GM18498 (cell line): Measurements from ENCODE around the gene IFI27L1.
"Not testable (repeated sequence)": the region's sequence is repeated elsewhere in the genome, so short reads cannot be mapped to it uniquely, and the experiment has no call there.

Source experiments
- ATAC-seq: cut with Tn5 transposase; IDR thresholded peaks from one replicate; pipeline ENCODE4 v1.9.1; 2021; ENCODE audit warnings: mild to moderate bottlenecking, moderate library complexity; ENCODE audit not compliant: unreplicated experiment

IFI27L1 gene

DNA sequence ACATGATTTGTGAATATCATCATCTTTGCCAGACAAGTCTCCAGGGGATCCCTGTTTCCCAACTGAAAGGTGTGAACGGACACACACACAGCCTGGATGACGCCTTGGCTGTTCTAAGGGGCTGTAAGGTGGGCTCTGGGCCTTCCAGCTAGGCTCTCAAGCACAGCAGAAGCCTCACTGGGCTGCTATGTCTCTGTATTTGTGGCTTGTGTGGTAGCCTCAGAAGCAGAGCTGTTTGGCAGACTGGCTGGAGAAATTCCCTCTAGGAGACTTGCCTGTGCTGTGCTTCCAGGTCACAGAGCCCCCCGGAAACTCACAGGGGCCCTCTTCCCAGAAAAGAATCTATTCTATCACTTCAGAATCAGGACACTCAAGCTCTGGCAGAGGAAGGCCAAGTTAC is 33.5 kb upstream of the IFI27L1 start:
- no peak for ATAC-seq

DNA sequence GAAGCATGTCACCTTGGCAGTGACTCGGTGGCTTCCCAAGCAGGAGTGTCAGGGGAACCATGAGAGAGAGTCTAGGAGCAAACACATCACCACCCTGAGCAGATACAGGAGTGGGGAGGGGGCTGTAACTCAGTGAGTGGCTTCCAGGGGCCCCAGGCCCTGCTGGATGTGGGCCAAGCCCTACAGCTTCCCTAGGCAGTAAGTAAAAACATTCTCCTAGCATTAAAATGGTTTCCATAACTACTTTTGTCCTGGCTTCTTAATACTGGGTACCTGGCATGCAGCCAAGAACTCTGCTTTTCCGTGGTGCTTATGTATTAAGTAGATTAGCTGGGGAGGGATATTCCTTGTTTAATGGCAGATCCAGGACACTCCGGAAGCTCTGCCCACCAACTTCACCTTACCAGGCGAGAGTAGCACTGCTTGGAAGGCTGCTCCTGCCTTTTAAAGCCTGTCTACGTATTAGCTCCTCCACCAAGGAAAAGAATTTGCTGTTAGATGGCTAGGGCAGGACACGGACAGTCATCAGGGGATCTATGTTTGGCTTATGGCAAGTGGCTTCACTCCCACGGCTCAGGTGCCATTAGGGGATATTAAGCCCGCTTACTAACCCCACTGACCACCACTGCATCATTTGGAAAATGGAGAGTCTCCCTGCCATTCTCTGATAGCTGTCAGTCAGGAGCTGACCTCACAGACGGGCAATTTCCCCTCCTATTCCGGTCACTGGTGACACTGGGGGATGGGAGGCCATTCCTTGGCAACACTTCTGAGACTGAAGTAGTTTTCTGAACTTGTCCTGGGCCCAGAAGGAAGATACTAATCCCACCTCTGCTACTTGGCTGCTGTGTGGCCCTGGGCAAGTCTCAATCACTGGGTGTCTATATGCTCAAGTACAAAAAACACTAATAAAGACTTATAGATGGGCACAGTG is 32.2 kb upstream of the IFI27L1 start:
- ATAC-seq = no peak

DNA sequence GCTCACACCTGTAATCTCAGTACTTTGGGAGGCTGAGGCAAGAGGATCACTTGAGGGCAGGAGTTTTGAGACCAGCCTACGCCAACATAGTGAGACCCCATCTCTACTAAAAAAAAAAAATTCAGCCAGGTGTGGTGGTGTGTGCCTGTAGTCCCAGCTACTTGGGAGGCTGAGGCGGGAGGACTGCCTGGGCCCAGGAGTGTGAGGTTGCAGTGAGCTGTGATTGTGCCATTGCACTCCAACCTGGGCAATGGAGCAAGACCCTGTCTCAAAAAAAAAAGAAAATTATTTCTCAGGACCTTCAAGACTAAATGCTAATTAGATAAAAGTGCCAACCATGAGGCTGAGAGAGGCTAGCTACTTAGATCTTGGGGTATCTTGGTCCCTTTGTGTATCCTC is 31.5 kb upstream of the IFI27L1 start:
- ATAC-seq = no peak

DNA sequence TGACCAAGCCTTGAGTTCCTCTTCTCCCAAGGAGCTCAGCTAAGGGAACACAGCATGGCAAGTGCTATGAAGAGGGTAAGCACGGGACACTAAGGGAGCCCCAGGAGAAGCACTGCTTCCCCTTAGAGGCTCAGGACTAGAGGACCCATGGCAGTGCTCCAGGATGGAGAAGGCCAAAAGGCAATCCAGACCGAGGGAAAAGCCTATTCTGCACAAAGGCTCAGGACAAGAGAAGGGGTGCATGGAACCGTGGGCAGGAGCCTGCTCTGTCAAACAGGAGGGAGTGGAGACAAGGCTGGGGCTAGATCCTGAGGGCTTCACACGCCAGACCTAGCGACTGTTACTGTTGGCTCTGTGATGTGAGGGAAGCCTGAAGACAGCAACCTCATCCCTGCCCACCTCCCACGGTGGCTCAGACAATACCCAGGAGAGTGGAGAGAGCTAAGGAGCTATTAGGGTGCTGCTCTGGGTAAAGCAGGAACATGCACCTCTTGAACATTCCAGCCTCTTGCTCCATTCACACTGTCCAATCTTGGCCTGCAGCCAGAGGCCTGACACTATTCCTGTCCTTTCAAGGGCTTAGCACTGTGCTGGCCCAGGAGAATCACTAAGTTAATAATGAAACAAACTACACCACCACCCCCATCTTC is 30.8 kb upstream of the IFI27L1 start:
- ATAC-seq = no peak

DNA sequence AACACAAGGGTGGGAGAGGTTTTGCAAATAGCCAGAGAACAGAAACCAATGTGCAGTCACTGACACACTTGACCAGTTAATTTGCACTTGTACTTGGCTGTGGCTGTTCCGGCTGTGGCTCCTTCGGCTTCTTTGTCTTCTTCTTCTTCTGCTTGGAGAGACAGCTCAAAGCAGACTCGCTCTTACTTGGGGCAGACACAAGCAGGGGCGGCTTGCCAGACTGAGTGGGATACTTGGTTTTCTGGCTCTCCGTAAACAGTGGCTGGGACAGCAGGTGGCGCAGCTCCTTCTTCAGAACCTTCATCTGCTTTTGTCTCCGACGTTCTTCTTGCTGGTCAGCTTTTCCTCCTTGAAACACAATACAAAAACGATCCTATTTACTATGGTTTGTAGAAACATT is 30.0 kb upstream of the IFI27L1 start:
- no peak for ATAC-seq

DNA sequence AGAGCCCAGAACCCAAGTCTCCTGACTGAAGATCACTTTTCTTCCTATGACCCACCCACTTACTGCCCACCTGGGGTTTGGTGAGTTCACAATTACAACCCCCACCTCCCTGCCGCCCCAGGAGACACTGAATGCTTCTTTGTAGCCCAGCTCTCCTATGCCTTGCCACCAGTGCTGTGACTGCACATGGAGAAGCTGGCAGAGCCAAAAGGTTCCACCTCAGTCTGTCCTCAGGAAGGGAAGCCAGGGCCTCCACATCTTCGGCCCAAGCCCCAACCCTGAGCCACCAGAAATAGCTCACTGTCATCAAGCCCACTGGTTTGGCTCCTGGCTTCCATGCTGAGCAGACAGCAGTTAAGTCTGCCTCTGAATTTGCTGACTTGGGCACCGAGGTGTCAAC is 29.3 kb upstream of the IFI27L1 start:
- ATAC-seq = no peak

DNA sequence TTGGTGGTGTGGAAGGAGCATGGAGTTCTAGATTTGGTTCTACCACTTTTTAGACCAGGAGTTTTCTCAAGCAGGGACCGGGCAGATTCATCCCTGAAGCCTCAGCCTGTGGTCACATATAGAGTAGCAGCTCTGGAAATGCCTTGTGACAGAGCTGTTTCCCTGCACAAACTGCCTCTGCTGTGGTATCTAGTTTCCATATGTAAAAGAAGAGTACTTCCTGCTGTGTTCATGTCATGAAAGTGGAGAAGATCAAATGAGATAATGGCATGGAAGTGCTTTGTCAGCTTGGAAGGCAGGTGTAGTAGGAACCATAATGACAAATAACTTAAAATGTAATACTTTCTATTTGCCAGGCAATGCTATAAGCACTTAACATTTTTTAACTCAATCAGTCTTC is 28.9 kb upstream of the IFI27L1 start:
- ATAC-seq = no peak

DNA sequence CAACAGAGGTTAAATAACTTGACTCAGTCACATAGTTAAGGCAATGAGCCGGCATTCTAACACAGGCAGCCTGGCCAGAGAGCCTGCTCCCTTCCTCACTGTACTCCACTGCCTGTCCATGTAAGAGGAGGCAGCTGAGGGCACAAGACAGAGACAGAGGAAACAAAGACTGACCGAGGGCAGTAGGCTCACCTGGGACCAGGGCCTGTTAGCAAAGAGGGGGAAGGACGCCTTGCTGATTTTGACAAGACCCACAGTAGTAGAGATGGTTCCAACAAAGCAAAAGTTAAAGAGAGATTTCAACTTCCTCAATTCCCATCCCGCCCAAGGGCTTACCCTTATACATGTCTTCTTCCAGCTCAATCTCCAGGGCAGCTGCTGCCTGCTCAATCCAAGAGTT is 28.4 kb upstream of the IFI27L1 start:
- ATAC-seq = no peak

DNA sequence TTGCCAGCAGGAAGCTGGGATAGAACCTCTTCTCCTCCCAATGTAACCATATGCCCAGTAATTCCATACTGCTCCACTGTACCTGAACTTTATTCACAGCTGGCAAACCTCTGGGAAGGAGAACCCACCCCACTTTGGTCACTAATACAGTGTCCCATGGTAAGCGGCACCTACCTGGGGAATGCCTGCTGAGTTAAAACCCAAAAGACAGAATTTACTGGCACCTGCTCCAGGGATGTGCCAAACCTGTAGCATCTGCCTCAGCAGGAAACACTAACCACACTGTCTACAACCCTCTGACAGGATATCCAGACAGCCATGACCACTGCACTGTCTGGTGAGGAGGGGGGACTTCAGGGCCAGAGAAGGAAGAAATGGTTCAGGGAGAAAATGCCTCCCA is 26.7 kb upstream of the IFI27L1 start:
- no peak for ATAC-seq

DNA sequence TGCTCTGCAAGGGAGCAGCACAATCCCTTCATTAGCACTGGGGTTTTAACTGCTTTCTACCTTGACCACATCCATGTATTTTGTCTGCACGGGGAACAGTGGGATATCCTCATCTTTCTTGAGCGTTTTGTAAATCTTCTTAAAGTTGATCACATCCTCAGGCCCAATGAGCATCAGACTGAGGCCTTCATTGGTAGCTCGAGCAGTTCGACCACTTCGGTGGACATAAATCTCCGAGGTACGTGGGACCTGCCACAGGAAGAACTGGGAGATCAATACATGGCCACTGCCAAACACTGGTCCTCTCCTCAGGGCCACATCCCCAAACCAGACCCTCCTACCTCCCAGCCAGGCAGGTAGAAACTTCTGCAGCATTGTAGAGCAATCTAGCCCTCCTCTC is 26.2 kb upstream of the IFI27L1 start:
- no peak for ATAC-seq

DNA sequence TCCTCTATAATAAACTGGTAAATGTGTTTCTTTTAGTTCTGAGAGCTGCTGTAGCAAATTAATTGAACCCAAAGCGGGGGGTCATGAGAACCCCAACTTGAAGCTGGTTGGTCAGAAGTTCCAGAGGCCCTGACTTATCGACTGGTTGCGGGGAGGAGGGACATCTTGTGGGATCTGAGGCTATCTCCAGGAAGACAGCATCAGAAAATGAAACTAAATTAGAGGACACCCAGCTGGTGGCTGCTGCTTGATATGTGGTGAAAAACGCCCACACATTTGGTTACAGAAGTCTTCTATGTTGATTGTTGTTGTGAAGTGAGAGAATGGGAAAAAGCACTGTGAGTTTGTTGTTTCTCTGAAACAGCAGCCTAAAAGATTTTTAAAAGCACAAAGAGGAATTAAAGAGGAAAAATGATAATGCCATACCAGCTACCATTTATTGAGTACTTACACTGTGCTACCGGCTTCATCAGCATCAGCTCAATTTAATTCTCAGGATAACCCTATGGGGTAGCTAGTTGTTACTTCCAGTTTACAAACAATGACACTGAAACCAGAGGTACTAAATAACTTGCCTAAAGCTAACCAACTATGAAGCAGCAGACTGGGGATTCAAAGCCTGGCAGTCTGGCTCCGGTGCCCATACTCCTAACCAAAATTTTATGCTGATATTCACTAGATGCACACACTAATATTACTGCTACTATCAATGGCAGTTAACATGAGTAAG is 24.4 kb upstream of the IFI27L1 start:
- peak; percentile 88 for ATAC-seq

DNA sequence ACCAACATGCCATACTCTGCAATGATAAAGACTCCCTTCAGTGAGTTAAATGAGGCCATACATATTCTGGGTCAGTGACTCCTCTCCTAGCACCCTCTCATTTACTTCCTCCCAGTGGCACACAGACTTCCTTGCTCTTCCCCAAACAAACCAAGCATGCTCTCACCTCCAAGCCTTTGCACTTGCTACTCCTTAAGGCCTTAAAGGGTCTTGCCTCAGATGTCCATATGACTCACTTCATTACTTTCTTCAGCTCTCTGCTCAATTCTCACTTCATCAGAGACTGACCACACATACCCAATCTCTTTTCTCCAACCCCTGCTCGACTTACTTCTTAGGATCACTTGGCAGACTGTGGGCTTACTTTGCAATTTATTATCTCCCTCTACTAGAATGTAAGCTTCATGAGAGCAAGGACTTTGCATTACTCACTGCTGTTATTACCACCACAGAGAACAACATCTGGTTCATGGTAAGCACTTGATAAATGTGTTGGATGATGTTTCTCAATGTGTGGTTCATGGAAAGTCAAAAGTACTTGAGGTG is 22.9 kb upstream of the IFI27L1 start:
- ATAC-seq = no peak

DNA sequence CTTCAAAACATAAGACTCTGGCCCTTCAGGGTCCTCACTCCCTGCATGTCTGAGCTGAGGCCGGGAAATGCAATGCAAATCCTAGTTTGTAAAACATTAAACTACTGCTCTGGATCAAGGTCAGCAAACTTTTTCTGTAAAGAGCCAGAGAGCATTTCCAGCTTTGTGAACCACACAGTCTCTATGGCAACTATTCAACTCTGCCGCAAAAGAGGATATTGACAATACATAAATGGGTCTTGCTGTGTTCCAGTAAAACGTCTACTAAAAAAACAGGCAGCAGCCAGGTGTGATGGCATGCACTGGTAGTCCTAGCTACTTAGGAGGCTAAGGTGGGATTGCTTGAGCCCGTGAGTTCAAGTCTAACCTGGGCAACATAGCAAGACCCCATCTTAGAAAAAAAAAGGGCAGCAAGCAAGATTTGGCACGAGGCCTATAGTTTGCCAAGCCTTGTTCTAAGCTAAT is 22.4 kb upstream of the IFI27L1 start:
- ATAC-seq = no peak

DNA sequence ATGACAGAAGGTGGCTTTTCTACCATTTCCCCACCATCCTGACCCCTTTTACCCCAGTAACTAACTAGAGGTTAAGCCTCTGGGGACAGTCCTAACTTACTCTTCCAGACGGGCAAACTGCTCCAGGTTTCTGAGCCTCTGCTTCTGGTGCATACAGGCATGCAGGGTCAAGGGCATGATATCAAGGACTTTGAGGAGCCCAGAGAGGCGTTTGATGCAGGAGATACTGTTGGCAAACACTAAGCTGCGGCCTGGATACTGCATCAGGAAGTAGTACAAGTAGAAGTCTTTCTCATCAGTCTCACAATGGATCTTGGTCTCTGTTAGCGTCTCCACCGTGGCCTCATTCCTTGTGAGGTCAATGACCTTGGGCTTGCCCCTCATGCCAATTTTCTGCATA is 21.1 kb upstream of the IFI27L1 start:
- no peak for ATAC-seq

DNA sequence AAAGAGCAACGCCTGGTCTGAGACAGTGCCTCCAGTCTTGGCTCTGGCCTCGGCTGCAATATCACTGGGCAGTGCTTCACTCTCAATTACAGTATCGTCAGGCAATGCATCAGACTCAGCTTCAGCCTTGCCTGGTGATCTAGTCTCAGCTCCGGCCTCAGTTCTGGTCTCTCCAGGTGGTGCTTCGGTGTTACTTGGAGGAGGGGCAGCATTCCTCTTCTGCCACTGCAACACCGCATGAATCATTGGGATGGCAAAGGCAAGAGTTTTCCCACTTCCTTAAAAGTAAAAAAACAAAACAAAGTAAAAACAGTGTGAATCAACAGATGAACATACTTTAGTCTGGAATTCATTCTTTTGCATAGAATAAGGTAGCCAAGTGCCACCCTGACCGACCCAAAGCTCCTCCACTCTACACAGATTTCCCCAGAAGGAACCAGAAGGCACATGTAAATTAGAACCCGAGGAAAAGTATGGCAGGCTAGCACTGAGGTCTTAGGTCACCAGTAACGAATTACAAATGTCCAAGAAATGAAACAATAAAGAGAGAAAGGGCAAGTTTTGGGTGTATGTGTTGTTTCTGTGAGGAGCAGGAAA is 18.7 kb upstream of the IFI27L1 start:
- no peak for ATAC-seq

DNA sequence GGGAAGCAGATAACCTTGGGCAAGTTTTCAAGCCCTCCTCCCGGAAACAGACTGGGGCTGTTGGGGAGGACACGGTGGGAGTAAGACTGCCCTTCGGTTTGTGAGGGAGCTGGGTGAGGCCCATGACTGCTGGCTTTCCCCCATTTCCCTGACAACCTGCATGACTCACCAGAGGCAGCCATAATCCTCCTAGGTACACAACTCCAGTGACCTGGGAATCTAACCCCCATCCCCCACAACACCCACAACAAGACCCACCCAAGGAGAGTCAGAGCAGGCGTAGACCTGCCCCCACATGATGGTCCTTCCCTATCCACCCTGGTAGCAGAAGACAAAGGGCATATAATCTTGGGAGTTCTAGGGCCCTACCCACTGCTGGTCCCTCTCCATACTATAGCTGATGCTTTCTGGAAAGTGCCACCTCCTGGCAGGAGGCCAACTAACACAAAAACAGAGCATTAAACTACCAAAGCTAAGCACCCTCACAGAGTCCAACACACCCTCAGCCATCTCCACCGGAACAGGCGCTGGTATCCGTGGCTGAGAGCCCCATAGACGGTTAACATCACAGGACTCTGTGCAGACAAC is 14.9 kb upstream of the IFI27L1 start:
- ATAC-seq = no peak

DNA sequence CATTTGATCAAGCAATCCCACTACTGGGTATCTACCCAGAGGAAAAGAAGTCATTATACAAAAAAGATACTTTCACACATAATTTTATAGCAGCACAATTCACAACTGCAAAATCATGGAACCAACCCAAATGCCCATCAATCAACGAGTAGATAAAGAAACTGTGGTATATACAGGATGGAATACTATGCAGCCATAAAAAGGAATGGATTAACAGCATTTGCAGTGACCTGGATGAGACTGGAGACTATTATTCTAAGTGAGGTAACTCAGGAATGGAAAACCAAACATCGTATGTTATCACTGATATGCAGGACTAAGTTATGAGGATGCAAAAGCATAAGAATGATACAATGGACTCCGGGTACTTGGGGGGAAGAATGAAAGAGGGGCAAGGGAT is 9.0 kb upstream of the IFI27L1 start:
- ATAC-seq = not testable (repeated sequence)

DNA sequence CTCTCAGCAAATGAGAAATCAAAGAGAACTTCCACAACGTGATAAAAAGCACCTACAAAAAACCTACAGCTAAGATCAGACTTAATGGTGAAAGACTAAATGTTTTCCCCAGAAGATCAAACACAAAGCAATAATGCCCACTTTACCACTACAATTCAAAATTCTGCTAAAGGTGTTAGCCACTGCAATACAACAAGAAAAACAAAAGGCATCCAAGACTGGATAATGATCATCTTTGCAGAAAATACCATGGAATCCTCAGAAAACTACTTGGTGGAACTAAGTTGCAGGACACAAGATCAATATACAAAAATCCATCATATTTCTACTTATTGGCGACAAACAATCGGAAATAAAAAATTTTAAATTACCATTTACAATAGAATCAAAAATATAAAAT is 6.6 kb upstream of the IFI27L1 start:
- no peak for ATAC-seq

DNA sequence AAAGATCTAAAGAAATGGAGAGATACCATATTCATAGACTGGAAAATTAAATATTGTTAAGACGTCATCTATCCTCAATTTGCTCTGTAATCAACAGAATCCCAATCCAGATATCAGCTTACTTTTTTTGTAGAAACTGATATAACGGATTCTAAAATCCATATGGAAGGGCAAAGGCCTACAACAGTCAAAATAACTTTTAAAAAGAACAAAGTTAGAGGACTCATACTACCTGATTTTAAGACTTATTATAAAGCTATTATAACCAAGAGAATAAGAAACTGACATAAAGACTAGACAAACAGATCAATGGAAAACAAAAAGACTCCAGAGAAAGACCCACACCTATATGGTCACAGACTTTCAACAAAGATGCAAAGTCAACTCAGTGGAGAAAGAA is 6.1 kb upstream of the IFI27L1 start:
- no peak for ATAC-seq

DNA sequence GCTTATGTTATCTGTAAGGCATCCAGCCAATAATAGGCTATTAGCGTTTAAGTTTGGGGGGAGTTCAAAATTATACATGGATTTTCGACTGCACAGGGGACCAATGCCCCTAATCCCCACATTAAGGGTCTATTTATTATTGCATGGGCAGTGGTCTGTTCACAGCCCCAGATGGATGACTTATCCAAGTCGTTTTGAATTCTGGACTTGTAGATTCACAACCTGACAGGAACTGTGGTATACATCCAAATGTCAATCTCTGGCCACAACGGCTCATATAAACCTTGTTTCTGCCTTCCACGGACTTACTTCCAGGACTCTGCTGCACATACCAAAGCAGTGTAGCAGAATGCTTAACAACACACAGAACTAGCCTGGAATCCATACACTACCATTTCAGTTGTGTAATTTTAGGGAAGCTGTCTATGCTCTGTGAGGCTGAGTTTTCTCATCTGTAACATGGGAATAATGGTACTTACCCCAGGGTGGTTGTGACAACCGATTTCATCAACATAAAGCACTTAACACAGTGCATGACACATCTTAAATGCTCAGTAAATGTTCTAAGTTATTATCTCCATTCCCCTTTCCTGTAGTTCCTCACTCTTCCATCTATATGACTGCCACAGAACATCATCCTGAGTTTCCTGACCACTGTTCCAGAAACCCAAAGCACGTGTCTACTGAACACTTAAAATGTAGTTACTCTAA is 3.8 kb upstream of the IFI27L1 start:
- ATAC-seq = no peak
